GM18951 (cell line): ENCODE measurements around the gene GDF11.

ENCODE experiments used
- POLR2A ChIP-seq: IDR thresholded peaks from 4 replicates; pipeline ENCODE4 v1.6.1; 2011; ENCODE audit warnings: mild to moderate bottlenecking; ENCODE audit not compliant: insufficient read length, insufficient read depth; ENCODE audit errors: extremely low read depth
- in situ Hi-C: fragments of 300-500 bp; cut with MboI; formaldehyde crosslinking; loops from one replicate; pipeline ENCODE4 v1.12.0; 2022; ENCODE audit warnings: low sequenced_read_pairs, mixed read lengths, inconsistent platforms; ENCODE audit not compliant: unreplicated experiment

Gene GDF11

GRCh38 chr12:55742719-55743405 lies at the start of gene GDF11:
GDF11 (plus strand) TSS chr12:55743122; CDS start chr12:55743317, 195 bp downstream.
- TF ChIP-seq POLR2A, result peak; percentile 45
- in situ Hi-C loops, result loop anchor here (10.0 kb wide), 1 partner anchor 202 kb away; no protein-coding TSS in a partner anchor

- TF ChIP-seq POLR2A, result no peak
Measured at GRCh38 chr12:55693323-55694187, 49.4 kb upstream of the GDF11 start.

GRCh38 chr12:55694188-55694515 lies 48.8 kb upstream of the GDF11 start:
- TF ChIP-seq POLR2A, result no peak
- in situ Hi-C loops, result no loop called here

More at GRCh38 chr12:55693323-55694187, 49.4 kb upstream of the GDF11 start:
- in situ Hi-C loops, result no loop called here

GRCh38 chr12:55694651-55695050 lies 48.3 kb upstream of the GDF11 start:
- in situ Hi-C loops, result no loop called here
- TF ChIP-seq POLR2A, result no peak

GRCh38 chr12:55695349-55695748 lies 47.6 kb upstream of the GDF11 start:
- TF ChIP-seq POLR2A, result no peak
- in situ Hi-C loops, result no loop called here

GRCh38 chr12:55696141-55696540 lies 46.8 kb upstream of the GDF11 start:
- in situ Hi-C loops, result no loop called here
- no peak for TF ChIP-seq POLR2A

- no peak for TF ChIP-seq POLR2A
- in situ Hi-C loops, result no loop called here
Measured at GRCh38 chr12:55696796-55697462, 46.0 kb upstream of the GDF11 start.

GRCh38 chr12:55697686-55698085 lies 45.2 kb upstream of the GDF11 start:
- in situ Hi-C loops, result no loop called here
- no peak for TF ChIP-seq POLR2A

- in situ Hi-C loops, result no loop called here
- no peak for TF ChIP-seq POLR2A
Measured at GRCh38 chr12:55698241-55698955, 44.5 kb upstream of the GDF11 start.

- no peak for TF ChIP-seq POLR2A
- in situ Hi-C loops, result no loop called here
Measured at GRCh38 chr12:55698965-55699364, 44.0 kb upstream of the GDF11 start.

- TF ChIP-seq POLR2A, result no peak
- in situ Hi-C loops, result no loop called here
Measured at GRCh38 chr12:55699471-55700055, 43.4 kb upstream of the GDF11 start.

- in situ Hi-C loops, result no loop called here
- no peak for TF ChIP-seq POLR2A
Measured at GRCh38 chr12:55700255-55701018, 42.5 kb upstream of the GDF11 start.
